Measurements from ENCODE around the gene DIP2C. TPM values are rescaled to one million over a fixed set of nuclear protein-coding genes. Genes with fewer than 3 reads are reported as not detected.
A peak's percentile ranks its signal among the peaks of the same experiment; 100 is the strongest.

DIP2C gene
- total RNA-seq, 2 donors from 2014 or later = 9.6 to 11.9 TPM

- H3K27me3 ChIP-seq = no peaks in the 10 kb centered on the region
- H3K36me3 ChIP-seq (replicated peaks in 1 of 2; ENCODE audit: insufficient read depth in 1 of 2, low read depth in 2 of 2) = no peaks in the 10 kb centered on the region
- 90 to 93% methylated on average over 11 to 13 of the region's 13 CpGs for WGBS, 2 donors
- TF ChIP-seq CTCF (IDR thresholded peaks at IDR 0.05) (no peak), POLR2A (IDR thresholded peaks at IDR 0.05) (no peak)
- peaks cover 7% of the 10 kb centered on the region for H3K4me1 ChIP-seq
- intact Hi-C loops (cut with DNase I) = no loop called here
- ATAC-seq (no peak), DNase-seq (peak in 1 of 4 donors; percentile 6)
- H3K9me3 ChIP-seq = no peaks in the 10 kb centered on the region
- no peak overlapping the region for H3K27ac ChIP-seq
- no peak overlapping the region for H3K4me3 ChIP-seq
Observed at GRCh38 chr10:541041-541440, 148.4 kb downstream of the DIP2C start.

GRCh38 chr10:538895-539294 lies 150.6 kb downstream of the DIP2C start:
- DNase-seq = no peak
- H3K36me3 ChIP-seq (replicated peaks in 1 of 2; ENCODE audit: insufficient read depth in 1 of 2, low read depth in 2 of 2) = no peaks in the 10 kb centered on the region
- no peak overlapping the region for H3K4me3 ChIP-seq
- WGBS, 2 donors = 87 to 88% methylated on average over 9 of the region's 9 CpGs
- no peak for ATAC-seq
- TF ChIP-seq POLR2A (IDR thresholded peaks at IDR 0.05) = no peak
- no peaks in the 10 kb centered on the region for H3K9me3 ChIP-seq
- H3K27me3 ChIP-seq = no peaks in the 10 kb centered on the region
- H3K27ac ChIP-seq = no peak overlapping the region
- peaks cover 11% of the 10 kb centered on the region for H3K4me1 ChIP-seq
- intact Hi-C loops (cut with DNase I) = no loop called here

- H3K4me1 ChIP-seq = peaks cover 25% of the 10 kb centered on the region
- no peaks in the 10 kb centered on the region for H3K36me3 ChIP-seq (replicated peaks in 1 of 2; ENCODE audit: insufficient read depth in 1 of 2, low read depth in 2 of 2)
- no peaks in the 10 kb centered on the region for H3K9me3 ChIP-seq
- H3K27me3 ChIP-seq = no peaks in the 10 kb centered on the region
- TF ChIP-seq CTCF (IDR thresholded peaks at IDR 0.05) (no peak), POLR2A (IDR thresholded peaks at IDR 0.05) (no peak)
- WGBS, 2 donors = 87 to 94% methylated on average over 5 of the region's 5 CpGs
- ATAC-seq (no peak), DNase-seq (no peak)
- H3K27ac ChIP-seq = no peak overlapping the region
- no peak overlapping the region for H3K4me3 ChIP-seq
- intact Hi-C loops (cut with DNase I) = no loop called here
Observed at GRCh38 chr10:536935-537334, 152.5 kb downstream of the DIP2C start.

- intact Hi-C loops (cut with DNase I) = no loop called here
- Histone ChIP-seq H3K27me3 (no peaks in the 10 kb centered on the region), H3K4me3 (no peak overlapping the region), H3K4me1 (peaks cover 25% of the 10 kb centered on the region), H3K27ac (no peak overlapping the region), H3K36me3 (replicated peaks in 1 of 2; ENCODE audit: insufficient read depth in 1 of 2, low read depth in 2 of 2) (no peaks in the 10 kb centered on the region), H3K9me3 (no peaks in the 10 kb centered on the region)
- WGBS, 2 donors = 85 to 88% methylated on average over 9 of the region's 9 CpGs
- DNase-seq (no peak), ATAC-seq (no peak)
- no peak for TF ChIP-seq CTCF (IDR thresholded peaks at IDR 0.05)
- no peak for TF ChIP-seq POLR2A (IDR thresholded peaks at IDR 0.05)
Observed at GRCh38 chr10:536371-536925, 153.0 kb downstream of the DIP2C start.

- no peaks in the 10 kb centered on the region for H3K36me3 ChIP-seq (replicated peaks in 1 of 2; ENCODE audit: insufficient read depth in 1 of 2, low read depth in 2 of 2)
Observed at GRCh38 chr10:535952-536351, 153.5 kb downstream of the DIP2C start.

More at GRCh38 chr10:535952-536351, 153.5 kb downstream of the DIP2C start:
- DNase-seq (no peak), ATAC-seq (no peak)
- peaks cover 25% of the 10 kb centered on the region for H3K4me1 ChIP-seq
- 92 to 95% methylated on average over 8 of the region's 8 CpGs for WGBS, 2 donors
- TF ChIP-seq POLR2A (IDR thresholded peaks at IDR 0.05) (no peak), CTCF (IDR thresholded peaks at IDR 0.05) (no peak)
- no peak overlapping the region for H3K4me3 ChIP-seq
- no peaks in the 10 kb centered on the region for H3K9me3 ChIP-seq
- intact Hi-C loops (cut with DNase I) = no loop called here
- no peak overlapping the region for H3K27ac ChIP-seq
- H3K27me3 ChIP-seq = no peaks in the 10 kb centered on the region
